ENCODE data around the gene RFTN1.

DNA sequence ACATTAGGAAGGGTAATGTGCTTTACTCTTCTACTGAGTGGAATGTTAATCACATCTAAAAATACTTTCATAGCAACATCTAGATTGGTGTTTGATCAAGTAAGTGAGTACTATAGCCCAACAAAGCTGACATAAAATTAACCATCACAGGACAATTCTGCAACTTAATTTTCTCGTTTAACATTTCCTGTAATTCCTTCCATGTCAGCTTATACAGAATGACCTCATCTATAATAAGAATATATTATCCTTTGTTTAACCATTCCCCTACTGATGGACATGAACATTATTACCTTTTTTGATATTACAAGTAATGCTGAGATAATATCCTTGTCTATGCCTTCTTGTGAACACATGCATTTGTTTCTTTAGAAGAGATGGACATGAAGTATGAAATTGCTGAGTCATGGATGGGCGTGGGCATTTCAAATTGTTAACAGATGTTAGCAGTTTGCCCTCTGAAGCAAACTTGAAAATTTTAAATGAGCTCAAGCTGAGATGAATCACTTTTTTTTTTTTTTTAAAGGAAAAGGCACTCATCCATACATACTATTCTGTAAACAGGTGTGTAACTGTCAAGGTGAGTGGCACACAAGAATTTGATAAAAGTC lies 163.4 kb downstream of the RFTN1 start:
- no peak for TF ChIP-seq EP300 (IDR thresholded peaks at IDR 0.05)
- TF ChIP-seq POLR2A (IDR thresholded peaks at IDR 0.05): no peak
- TF ChIP-seq, protein P1, sequence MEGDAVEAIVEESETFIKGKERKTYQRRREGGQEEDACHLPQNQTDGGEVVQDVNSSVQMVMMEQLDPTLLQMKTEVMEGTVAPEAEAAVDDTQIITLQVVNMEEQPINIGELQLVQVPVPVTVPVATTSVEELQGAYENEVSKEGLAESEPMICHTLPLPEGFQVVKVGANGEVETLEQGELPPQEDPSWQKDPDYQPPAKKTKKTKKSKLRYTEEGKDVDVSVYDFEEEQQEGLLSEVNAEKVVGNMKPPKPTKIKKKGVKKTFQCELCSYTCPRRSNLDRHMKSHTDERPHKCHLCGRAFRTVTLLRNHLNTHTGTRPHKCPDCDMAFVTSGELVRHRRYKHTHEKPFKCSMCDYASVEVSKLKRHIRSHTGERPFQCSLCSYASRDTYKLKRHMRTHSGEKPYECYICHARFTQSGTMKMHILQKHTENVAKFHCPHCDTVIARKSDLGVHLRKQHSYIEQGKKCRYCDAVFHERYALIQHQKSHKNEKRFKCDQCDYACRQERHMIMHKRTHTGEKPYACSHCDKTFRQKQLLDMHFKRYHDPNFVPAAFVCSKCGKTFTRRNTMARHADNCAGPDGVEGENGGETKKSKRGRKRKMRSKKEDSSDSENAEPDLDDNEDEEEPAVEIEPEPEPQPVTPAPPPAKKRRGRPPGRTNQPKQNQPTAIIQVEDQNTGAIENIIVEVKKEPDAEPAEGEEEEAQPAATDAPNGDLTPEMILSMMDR (IDR thresholded peaks at IDR 0.05): no peak
- no peak for TF ChIP-seq POLR2AphosphoS5 (IDR thresholded peaks at IDR 0.05)

All from suprapubic skin (tissue), 4 donors.